Calu3 (cell line): Measurements from ENCODE around the gene SLC12A3. TPM values are rescaled to one million over a fixed set of nuclear protein-coding genes. Genes with fewer than 3 reads are reported as not detected.
"Not testable (repeated sequence)": the region's sequence is repeated elsewhere in the genome, so short reads cannot be mapped to it uniquely, and the experiment has no call there.

Source experiments
- BruUV-seq: library from RNA; stranded (reverse); fragments of 400-500 nt; replicated peaks from 2 replicates; lab custom pipeline; 2021; lab: Mats Ljungman, UMichigan
- CTCF ChIA-PET: fragments of 300-600 bp; sonication (Branson Sonifier 250); formaldehyde crosslinking; loops from one replicate; lab custom pipeline; 2022; ENCODE audit warnings: antibody characterized with exemption; lab: Charles Lee
- DNase-seq: peaks from one replicate; pipeline ENCODE4 v3.0.0; 2022
- H3K27ac Mint-ChIP-seq: one replicate; pipeline ENCODE4 v1.8.0; 2022; ENCODE audit warnings: mixed read lengths; ENCODE audit not compliant: unreplicated experiment
- H3K27me3 Mint-ChIP-seq: one replicate; pipeline ENCODE4 v1.8.0; 2022; ENCODE audit warnings: mixed read lengths; ENCODE audit not compliant: unreplicated experiment
- H3K36me3 Mint-ChIP-seq: one replicate; pipeline ENCODE4 v1.8.0; 2022; ENCODE audit warnings: mild to moderate bottlenecking, moderate library complexity, mixed read lengths; ENCODE audit not compliant: insufficient read depth, unreplicated experiment
- H3K4me1 Mint-ChIP-seq: one replicate; pipeline ENCODE4 v1.8.0; 2022; ENCODE audit warnings: mild to moderate bottlenecking, low read depth, mixed read lengths; ENCODE audit not compliant: unreplicated experiment
- H3K4me3 Mint-ChIP-seq: one replicate; pipeline ENCODE4 v1.8.0; 2022; ENCODE audit warnings: mild to moderate bottlenecking, low read depth, moderate library complexity, mixed read lengths; ENCODE audit not compliant: unreplicated experiment
- H3K9me3 Mint-ChIP-seq: one replicate; pipeline ENCODE4 v1.8.0; 2022; ENCODE audit warnings: low read depth, mixed read lengths; ENCODE audit not compliant: unreplicated experiment
- intact Hi-C: fragments of 100-400 bp; cut with micrococcal nuclease; formaldehyde crosslinking; loops from one replicate; pipeline ENCODE4 v1.10.0; 2022; ENCODE audit not compliant: unreplicated experiment
- total RNA-seq: library from RNA; stranded (reverse); gene quantifications from 2 replicates; pipeline ENCODE4 v1.2.3, GENCODE V29; 2022
- TF ChIP-seq, protein P1 (sequence below): fragments of 200-600 bp; IDR thresholded peaks from one replicate; pipeline ENCODE4 v1.8.0; 2022; ENCODE audit warnings: antibody characterized with exemption; ENCODE audit not compliant: unreplicated experiment

SLC12A3 gene
- total RNA-seq, 1 experiment from 2014 or later: not detected

DNA sequence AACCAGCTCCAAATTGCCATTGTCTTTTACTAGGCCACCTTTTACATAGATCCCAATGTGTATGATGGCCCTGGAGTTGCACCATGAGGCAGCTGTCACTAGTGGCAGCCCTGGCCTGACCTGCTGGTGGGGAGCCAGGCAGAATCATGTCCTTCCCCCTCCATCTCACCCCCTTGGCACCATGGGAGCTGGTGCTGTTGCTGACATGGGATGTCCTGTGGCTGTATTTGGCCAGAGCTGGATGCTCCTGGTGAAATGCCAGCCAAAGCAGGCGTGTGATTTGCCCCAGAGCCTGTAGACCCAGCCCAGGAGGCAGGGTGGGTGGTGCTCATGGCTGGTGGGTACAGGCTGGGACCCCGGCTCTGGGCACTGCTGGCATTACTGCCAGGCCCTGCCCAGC lies 18.6 kb downstream of the SLC12A3 start:
- CTCF ChIA-PET: interaction anchor here (0.9 kb wide), 1 partner anchor 36 kb away, joined by 3 read pairs; no protein-coding TSS in a partner anchor

DNA sequence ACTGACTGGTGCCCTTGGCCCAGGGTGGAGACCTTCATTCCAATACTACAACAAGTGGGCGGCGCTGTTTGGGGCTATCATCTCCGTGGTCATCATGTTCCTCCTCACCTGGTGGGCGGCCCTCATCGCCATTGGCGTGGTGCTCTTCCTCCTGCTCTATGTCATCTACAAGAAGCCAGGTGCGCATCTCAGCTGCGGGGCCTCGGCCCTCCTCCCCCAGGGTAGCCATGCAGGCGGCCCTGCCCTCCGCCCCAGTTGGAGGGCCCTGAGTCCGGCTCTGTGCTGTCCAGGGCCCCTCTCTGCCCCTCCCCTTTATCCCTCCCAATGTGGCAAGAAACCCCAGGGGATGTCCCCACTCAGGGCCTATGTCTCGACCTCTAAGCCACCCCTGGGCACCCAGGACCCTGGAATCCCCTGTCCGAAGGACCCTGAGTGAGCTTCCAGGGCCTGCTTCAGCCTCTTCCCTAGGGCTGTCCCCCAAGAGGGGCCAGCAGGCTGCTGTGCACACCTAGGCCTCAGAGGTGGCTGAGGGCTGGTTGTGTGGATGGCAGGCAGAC lies 19.1 kb downstream of the SLC12A3 start:
- no peaks in the 10 kb centered on the region for H3K4me1 Mint-ChIP-seq
- peaks cover 29% of the 10 kb centered on the region for H3K27me3 Mint-ChIP-seq
- intact Hi-C loops: no loop called here
- no TSS peak for BruUV-seq
- no peak overlapping the region for H3K27ac Mint-ChIP-seq
- no peaks in the 10 kb centered on the region for H3K9me3 Mint-ChIP-seq
- TF ChIP-seq, protein P1, sequence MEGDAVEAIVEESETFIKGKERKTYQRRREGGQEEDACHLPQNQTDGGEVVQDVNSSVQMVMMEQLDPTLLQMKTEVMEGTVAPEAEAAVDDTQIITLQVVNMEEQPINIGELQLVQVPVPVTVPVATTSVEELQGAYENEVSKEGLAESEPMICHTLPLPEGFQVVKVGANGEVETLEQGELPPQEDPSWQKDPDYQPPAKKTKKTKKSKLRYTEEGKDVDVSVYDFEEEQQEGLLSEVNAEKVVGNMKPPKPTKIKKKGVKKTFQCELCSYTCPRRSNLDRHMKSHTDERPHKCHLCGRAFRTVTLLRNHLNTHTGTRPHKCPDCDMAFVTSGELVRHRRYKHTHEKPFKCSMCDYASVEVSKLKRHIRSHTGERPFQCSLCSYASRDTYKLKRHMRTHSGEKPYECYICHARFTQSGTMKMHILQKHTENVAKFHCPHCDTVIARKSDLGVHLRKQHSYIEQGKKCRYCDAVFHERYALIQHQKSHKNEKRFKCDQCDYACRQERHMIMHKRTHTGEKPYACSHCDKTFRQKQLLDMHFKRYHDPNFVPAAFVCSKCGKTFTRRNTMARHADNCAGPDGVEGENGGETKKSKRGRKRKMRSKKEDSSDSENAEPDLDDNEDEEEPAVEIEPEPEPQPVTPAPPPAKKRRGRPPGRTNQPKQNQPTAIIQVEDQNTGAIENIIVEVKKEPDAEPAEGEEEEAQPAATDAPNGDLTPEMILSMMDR: no peak
- H3K36me3 Mint-ChIP-seq: no peaks in the 10 kb centered on the region
- no peak for DNase-seq
- no peak overlapping the region for H3K4me3 Mint-ChIP-seq
- CTCF ChIA-PET: no interaction called here

More for the DNA sequence above, 18.6 kb downstream of the SLC12A3 start:
- no peak for DNase-seq
- no TSS peak for BruUV-seq
- Mint-ChIP-seq H3K4me3 (no peak overlapping the region), H3K4me1 (no peaks in the 10 kb centered on the region), H3K27ac (no peak overlapping the region), H3K27me3 (peaks cover 30% of the 10 kb centered on the region), H3K9me3 (no peaks in the 10 kb centered on the region), H3K36me3 (no peaks in the 10 kb centered on the region)
- TF ChIP-seq, protein P1: no peak
- intact Hi-C loops: no loop called here

DNA sequence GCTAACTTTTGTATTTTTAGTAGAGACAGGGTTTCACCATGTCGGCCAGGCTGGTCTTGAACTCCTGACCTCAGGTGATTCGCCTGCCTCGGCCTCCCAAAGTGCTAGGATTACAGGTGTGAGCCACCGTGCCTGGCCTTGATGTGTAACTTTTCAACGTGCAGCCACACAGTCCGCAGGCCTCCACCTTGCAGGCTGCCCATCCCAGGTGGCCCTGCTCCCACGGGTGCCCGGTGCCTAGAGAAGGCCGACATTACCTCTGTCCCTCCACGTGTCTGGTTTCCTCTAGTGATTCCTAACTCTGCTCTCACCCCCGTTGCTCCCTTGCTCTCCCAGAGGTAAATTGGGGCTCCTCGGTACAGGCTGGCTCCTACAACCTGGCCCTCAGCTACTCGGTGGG lies 19.9 kb downstream of the SLC12A3 start:
- H3K9me3 Mint-ChIP-seq, H3K4me1 Mint-ChIP-seq, BruUV-seq, H3K4me3 Mint-ChIP-seq, CTCF ChIA-PET, H3K36me3 Mint-ChIP-seq, H3K27ac Mint-ChIP-seq, intact Hi-C loops, DNase-seq: not testable (repeated sequence)
- peaks cover 21% of the 10 kb centered on the region for H3K27me3 Mint-ChIP-seq

DNA sequence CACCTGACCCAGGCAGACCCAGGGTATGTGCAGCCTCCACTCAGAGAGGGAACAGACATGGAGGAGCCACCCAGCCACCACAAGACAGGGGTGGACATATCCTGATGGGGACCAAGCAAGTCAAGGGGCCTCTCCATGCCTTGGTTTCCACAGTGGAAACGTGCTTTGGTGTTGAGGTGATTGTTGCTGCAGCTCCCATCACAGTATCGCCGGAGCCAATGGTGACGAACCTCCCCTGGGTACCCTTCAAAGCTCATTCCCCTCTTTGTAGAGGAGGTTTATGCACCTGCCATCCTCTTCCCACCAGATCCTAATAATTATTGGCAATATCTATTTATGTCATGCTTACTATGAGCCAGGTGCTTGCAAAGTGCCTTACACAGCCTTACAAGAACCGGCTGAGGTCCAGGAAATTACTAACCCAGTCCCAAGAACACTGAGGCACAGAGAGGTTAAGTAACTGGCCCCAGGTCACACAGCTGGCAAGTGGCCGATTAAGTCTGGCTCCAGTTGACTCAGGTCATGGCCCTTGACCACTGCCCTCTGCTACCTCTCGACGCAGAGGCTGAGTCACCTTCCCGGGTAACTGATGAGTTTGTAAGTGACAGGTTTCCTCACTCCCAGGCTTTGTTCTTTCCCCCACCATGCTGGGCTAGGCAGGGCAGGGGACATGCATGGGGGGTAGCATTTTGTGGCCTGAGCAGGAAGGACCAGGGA lies 20.6 kb downstream of the SLC12A3 start:
- intact Hi-C loops: no loop called here
- Mint-ChIP-seq H3K9me3 (no peaks in the 10 kb centered on the region), H3K4me1 (no peaks in the 10 kb centered on the region), H3K27me3 (peaks cover 20% of the 10 kb centered on the region), H3K36me3 (no peaks in the 10 kb centered on the region), H3K4me3 (no peak overlapping the region), H3K27ac (no peak overlapping the region)
- CTCF ChIA-PET: no interaction called here
- DNase-seq: no peak
- TF ChIP-seq, protein P1: no peak
- no TSS peak for BruUV-seq

DNA sequence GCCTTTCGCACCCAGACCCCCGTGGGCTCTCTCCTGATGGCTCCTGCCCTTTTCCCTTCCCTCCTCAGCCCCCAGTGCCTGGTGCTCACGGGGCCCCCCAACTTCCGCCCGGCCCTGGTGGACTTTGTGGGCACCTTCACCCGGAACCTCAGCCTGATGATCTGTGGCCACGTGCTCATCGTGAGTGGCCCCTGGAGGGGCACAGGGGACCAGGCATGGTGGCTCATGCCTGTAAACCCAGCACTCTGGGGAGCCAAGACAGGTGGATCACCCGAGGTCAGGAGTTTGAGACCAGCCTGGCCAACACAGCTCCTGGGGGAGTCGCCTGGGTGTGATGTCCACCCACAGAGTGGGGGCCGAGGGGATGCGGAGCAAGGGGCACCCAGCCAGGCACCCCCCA lies 21.3 kb downstream of the SLC12A3 start:
- CTCF ChIA-PET: no interaction called here
- DNase-seq: no peak
- intact Hi-C loops: no loop called here
- H3K4me3 Mint-ChIP-seq: no peak overlapping the region
- H3K9me3 Mint-ChIP-seq: no peaks in the 10 kb centered on the region
- peaks cover 20% of the 10 kb centered on the region for H3K27me3 Mint-ChIP-seq
- H3K27ac Mint-ChIP-seq: no peak overlapping the region
- no TSS peak for BruUV-seq
- no peaks in the 10 kb centered on the region for H3K4me1 Mint-ChIP-seq
- H3K36me3 Mint-ChIP-seq: no peaks in the 10 kb centered on the region
- TF ChIP-seq, protein P1: no peak
